ENCODE results near the gene ZCWPW1. TPM values are rescaled to one million over a fixed set of nuclear protein-coding genes. Genes with fewer than 3 reads are reported as not detected.

The ZCWPW1 gene
- total and polyA plus RNA-seq, 2 experiments from 2014 or later = 2.2 to 3.3 TPM

- Histone ChIP-seq H3K4me1 (ENCODE audit: insufficient read depth) (no peaks in the 10 kb centered on the region), H3K36me3 (replicated peaks; ENCODE audit: insufficient read depth, low read depth) (no peaks in the 10 kb centered on the region), H3K4me3 (no peak overlapping the region), H3K27ac (no peak overlapping the region), H3K4me2 (no peak overlapping the region), H4K20me1 (ENCODE audit: insufficient read depth, poor library complexity, severe bottlenecking) (no peaks in the 10 kb centered on the region), H3K9me3 (ENCODE audit: low read depth) (no peaks in the 10 kb centered on the region), H3K27me3 (no peaks in the 10 kb centered on the region), H2AFZ (no peak overlapping the region), H3K9me2 (replicated peaks; ENCODE audit: insufficient read depth) (no peaks in the 10 kb centered on the region), H3K79me2 (no peaks in the 10 kb centered on the region)
- TF ChIP-seq EZH2phosphoT487 (IDR thresholded peaks at IDR 0.05; ENCODE audit: low read depth, severe bottlenecking, unreplicated experiment) = no peak
- TF ChIP-seq EZH2 (IDR thresholded peaks at IDR 0.05; ENCODE audit: borderline replicate concordance) = no peak
- no peak for TF ChIP-seq CTCF (IDR thresholded peaks at IDR 0.05; ENCODE audit: poor library complexity)
- no peak for DNase-seq (ENCODE audit: low spot score)
- 82% methylated on average over 6 of the region's 6 CpGs for WGBS (ENCODE audit: low lambda C conversion rate, missing lambda C conversion rate)
These were observed 59.4 kb downstream of the ZCWPW1 start for GRCh38 chr7:100369105-100369504.

- Histone ChIP-seq H4K20me1 (ENCODE audit: insufficient read depth, poor library complexity, severe bottlenecking) (no peaks in the 10 kb centered on the region), H3K4me2 (no peak overlapping the region), H3K27me3 (no peaks in the 10 kb centered on the region), H3K9me2 (replicated peaks; ENCODE audit: insufficient read depth) (no peaks in the 10 kb centered on the region), H3K36me3 (replicated peaks; ENCODE audit: insufficient read depth, low read depth) (no peaks in the 10 kb centered on the region), H3K9me3 (ENCODE audit: low read depth) (no peaks in the 10 kb centered on the region), H3K27ac (no peak overlapping the region), H2AFZ (no peak overlapping the region), H3K79me2 (no peaks in the 10 kb centered on the region), H3K4me1 (ENCODE audit: insufficient read depth) (no peaks in the 10 kb centered on the region), H3K4me3 (no peak overlapping the region)
- no peak for DNase-seq (ENCODE audit: low spot score)
- TF ChIP-seq EZH2 (IDR thresholded peaks at IDR 0.05; ENCODE audit: borderline replicate concordance) (no peak), CTCF (IDR thresholded peaks at IDR 0.05; ENCODE audit: poor library complexity) (no peak), EZH2phosphoT487 (IDR thresholded peaks at IDR 0.05; ENCODE audit: low read depth, severe bottlenecking, unreplicated experiment) (no peak)
- WGBS (ENCODE audit: low lambda C conversion rate, missing lambda C conversion rate) = 90% methylated on average over 12 of the region's 12 CpGs
These were observed 60.6 kb downstream of the ZCWPW1 start for GRCh38 chr7:100367676-100368613.

GRCh38 chr7:100367251-100367620 is 61.3 kb downstream of the ZCWPW1 start:
- H3K9me3 ChIP-seq (ENCODE audit: low read depth) = no peaks in the 10 kb centered on the region

More at GRCh38 chr7:100367251-100367620, 61.3 kb downstream of the ZCWPW1 start:
- H3K4me2 ChIP-seq = no peak overlapping the region
- no peaks in the 10 kb centered on the region for H3K27me3 ChIP-seq
- H3K9me2 ChIP-seq (replicated peaks; ENCODE audit: insufficient read depth) = no peaks in the 10 kb centered on the region
- H2AFZ ChIP-seq = no peak overlapping the region
- H3K27ac ChIP-seq = no peak overlapping the region
- H4K20me1 ChIP-seq (ENCODE audit: insufficient read depth, poor library complexity, severe bottlenecking) = no peaks in the 10 kb centered on the region
- no peak overlapping the region for H3K4me3 ChIP-seq
- H3K4me1 ChIP-seq (ENCODE audit: insufficient read depth) = no peaks in the 10 kb centered on the region
- no peaks in the 10 kb centered on the region for H3K79me2 ChIP-seq
- H3K36me3 ChIP-seq (replicated peaks; ENCODE audit: insufficient read depth, low read depth) = no peaks in the 10 kb centered on the region
- WGBS (ENCODE audit: low lambda C conversion rate, missing lambda C conversion rate) = 93% methylated on average over 8 of the region's 8 CpGs
- TF ChIP-seq EZH2 (IDR thresholded peaks at IDR 0.05; ENCODE audit: borderline replicate concordance) (no peak), CTCF (IDR thresholded peaks at IDR 0.05; ENCODE audit: poor library complexity) (no peak), EZH2phosphoT487 (IDR thresholded peaks at IDR 0.05; ENCODE audit: low read depth, severe bottlenecking, unreplicated experiment) (no peak)
- no peak for DNase-seq (ENCODE audit: low spot score)
